CD4-positive, alpha-beta T cell treated with Interferon gamma for 1 hour (primary cell): Measurements from ENCODE around the gene ASB1.

Source experiments
- DNase-seq: peaks from one replicate; pipeline ENCODE4 v3.0.0-alpha.2; 2020

The ASB1 gene

GRCh38 chr2:238498188-238498587 lies 71.5 kb downstream of the ASB1 start:
- DNase-seq = no peak

DNA sequence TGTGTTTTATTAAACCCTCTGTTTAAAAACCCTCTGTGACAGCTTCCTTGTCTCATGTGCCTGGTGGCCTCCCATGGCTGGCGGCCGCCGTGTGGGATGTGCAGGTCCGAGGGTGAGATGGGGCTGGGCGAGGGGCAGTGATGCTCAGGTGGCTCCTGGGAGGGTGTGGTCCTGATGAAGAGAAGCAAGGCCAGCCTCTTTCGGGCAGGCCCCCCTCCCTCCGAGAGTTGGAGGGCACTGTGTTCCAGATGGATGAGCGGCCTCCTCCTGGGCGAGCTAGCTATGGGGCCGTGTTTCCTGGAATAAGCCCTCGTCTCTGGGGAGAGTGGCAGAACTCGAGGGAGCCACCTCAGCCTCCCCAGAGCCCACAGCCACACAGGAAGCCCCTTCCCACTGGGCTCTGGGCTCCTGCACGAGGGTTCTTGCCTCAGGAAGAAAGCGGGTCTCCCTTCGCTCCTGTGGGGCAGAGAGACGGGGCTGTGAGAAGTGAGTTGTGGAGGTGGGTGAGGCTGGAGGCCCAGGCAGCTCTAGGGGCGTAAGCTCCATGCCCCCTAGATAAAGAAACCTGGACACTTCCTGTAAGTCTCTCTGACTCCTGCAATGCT lies 72.1 kb downstream of the ASB1 start:
- no peak for DNase-seq

DNA sequence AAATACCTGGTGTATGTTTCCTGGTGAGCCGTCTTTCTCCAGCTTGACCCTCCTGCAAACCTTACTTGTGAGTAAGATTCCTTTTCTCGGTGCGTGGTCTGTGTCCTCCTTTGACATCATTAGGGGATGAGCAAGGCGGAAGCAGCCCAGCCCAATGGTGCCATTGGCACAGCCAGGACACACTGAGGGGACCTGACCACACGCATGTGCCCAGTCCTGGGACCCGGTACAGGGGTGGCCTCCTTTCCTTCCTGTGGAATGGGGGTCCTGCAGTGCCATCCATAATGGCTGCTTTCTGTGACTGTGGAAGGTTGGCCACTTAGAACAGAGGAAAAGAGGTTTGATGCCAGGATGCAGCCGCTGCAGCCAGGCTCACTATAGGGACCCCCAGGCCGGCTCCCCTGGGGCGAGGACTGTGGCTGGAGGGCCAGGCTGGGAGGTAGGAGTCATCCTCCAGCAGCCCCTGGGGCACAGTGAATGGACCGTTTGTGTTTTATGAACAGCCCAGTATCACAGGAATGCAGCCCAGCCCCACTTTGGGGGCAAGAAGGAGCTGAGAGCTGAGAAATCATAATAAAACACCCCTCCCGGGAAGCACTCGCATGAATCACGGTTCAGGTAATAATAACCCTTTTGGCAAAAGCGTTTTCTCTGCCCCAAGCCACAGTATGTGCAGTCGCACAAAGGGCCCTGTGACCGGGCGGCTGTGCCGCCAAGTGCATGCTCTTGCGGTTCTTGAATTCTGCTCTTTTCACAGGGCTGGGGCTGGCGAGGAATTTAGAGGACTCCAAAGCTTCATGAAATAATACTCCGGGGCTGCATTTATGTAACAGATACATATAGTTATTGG lies 73.2 kb downstream of the ASB1 start:
- no peak for DNase-seq

GRCh38 chr2:238501311-238501710 lies 74.6 kb downstream of the ASB1 start:
- DNase-seq = no peak
